Measurements from ENCODE around the gene CIDEC. TPM values are rescaled to one million over a fixed set of nuclear protein-coding genes. Genes with fewer than 3 reads are reported as not detected.

The CIDEC gene
- total and polyA plus RNA-seq, 2 of the 8 experiments (the other 6 are each of a cell fraction or from before 2014, with no cell fraction given) = not detected

GRCh38 chr3:9837701-9838582 lies 42.1 kb downstream of the CIDEC start:
- ChIA-PET CTCF (ENCODE audit: partially characterized antibody) (interaction anchor here (0.8 to 7.5 kb wide), 4 partner anchors 9 to 95 kb away, joined by 3 to 74 read pairs (median 4); no protein-coding TSS in a partner anchor), POLR2A (ENCODE audit: partially characterized antibody) (no interaction called here)
- H3K4me3 ChIP-seq (ENCODE audit: extremely low read depth in 1 of 4, insufficient read depth in 2 of 4, low read depth in 3 of 4, low read length in 4 of 4) = no peak overlapping the region
- 0 out of 7 replicates have a peak, but pooled peaks cover 0 to 4% (median 0%) of the 10 kb centered on the region in 4 experiments for H3K4me1 ChIP-seq (replicated peaks in 1 of 4; ENCODE audit: control insufficient read depth in 3 of 4, insufficient read depth in 4 of 4, low read length in 3 of 4)
- H3K56ac ChIP-seq (replicated peaks; ENCODE audit: insufficient read length, low read depth, low read length) = no peak overlapping the region
- no peak overlapping the region for H2BK15ac ChIP-seq (ENCODE audit: low read length)
- H3K79me1 ChIP-seq (ENCODE audit: low read depth, low read length) = no peaks in the 10 kb centered on the region
- no peak overlapping the region for H2BK12ac ChIP-seq (ENCODE audit: low read depth, low read length)
- H3K27ac ChIP-seq (ENCODE audit: low read depth, low read length) = no peak overlapping the region
- H3K14ac ChIP-seq (ENCODE audit: insufficient read length) = no peak overlapping the region
- no peak overlapping the region for H3K23ac ChIP-seq (ENCODE audit: insufficient read length)
- H2BK20ac ChIP-seq (ENCODE audit: low read length) = no peak overlapping the region
- no peak overlapping the region for H3K18ac ChIP-seq (ENCODE audit: extremely low read depth, low read length)
- WGBS, 2 experiments (ENCODE audit: extremely low coverage in 1 of 2, insufficient coverage in 1 of 2, insufficient read length in 1 of 2, insufficient replicate concordance in 2 of 2, low coverage in 1 of 2, low lambda C conversion rate in 2 of 2, missing lambda C conversion rate in 1 of 2) = 92% methylated on average over 12 of the region's 12 CpGs; no CpG with 5 or more reads in 1 of the 2 experiments
- H2BK5ac ChIP-seq (ENCODE audit: low read depth, low read length) = no peak overlapping the region
- peaks cover 0 to 11% of the 10 kb centered on the region in 2 experiments for H4K20me1 ChIP-seq (replicated peaks in 1 of 2; ENCODE audit: control insufficient read depth in 1 of 2, insufficient read depth in 2 of 2, low read length in 2 of 2)
- no peak overlapping the region for H4K5ac ChIP-seq (ENCODE audit: insufficient read length, low read depth, low read length)
- no peaks in the 10 kb centered on the region for H3K27me3 ChIP-seq (replicated peaks in 1 of 4; ENCODE audit: control insufficient read depth in 3 of 4, extremely low read depth in 1 of 4, insufficient read depth in 3 of 4, low read length in 3 of 4)
- no peak overlapping the region for H3K4ac ChIP-seq (replicated peaks; ENCODE audit: insufficient read length, low read depth, low read length)
- no peak overlapping the region for H3K4me2 ChIP-seq (ENCODE audit: insufficient read depth in 1 of 2, low read depth in 2 of 2, low read length in 2 of 2)
- no peak overlapping the region for H2AFZ ChIP-seq (ENCODE audit: low read length)
- H3K9ac ChIP-seq (replicated peaks in 1 of 4; ENCODE audit: extremely low read depth in 1 of 4, low read depth in 3 of 4, low read length in 3 of 4) = no peak overlapping the region
- H4K8ac ChIP-seq (ENCODE audit: extremely low read depth, insufficient read depth, low read length) = no peak overlapping the region; the same call in 1 of the 2 replicates
- no peaks in the 10 kb centered on the region for H3K9me3 ChIP-seq (ENCODE audit: insufficient read depth in 2 of 2, low read depth in 1 of 2, low read length in 1 of 2)
- no peak for DNase-seq (ENCODE audit: low read depth in 1 of 2, low spot score in 2 of 2)
- no peak for FAIRE-seq
- H3K23me2 ChIP-seq (ENCODE audit: low read depth, low read length) = peaks cover 2% of the 10 kb centered on the region; the same call in 1 of the 2 replicates
- H4K91ac ChIP-seq (replicated peaks; ENCODE audit: insufficient read length, low read length) = no peak overlapping the region
- H2BK120ac ChIP-seq (replicated peaks; ENCODE audit: low read depth, low read length) = no peak overlapping the region
- H2AK5ac ChIP-seq (ENCODE audit: low read depth, low read length) = no peak overlapping the region
- H3K79me2 ChIP-seq (ENCODE audit: control insufficient read depth in 1 of 2, insufficient read depth in 2 of 2, low read length in 2 of 2) = no peaks in the 10 kb centered on the region
- peaks cover 3 to 37% (median 18%) of the 10 kb centered on the region in 4 experiments; a peak in 7 of 8 replicates for H3K36me3 ChIP-seq (ENCODE audit: control insufficient read depth in 2 of 4, insufficient read depth in 4 of 4, low read length in 3 of 4)
- TF ChIP-seq KDM4A (IDR thresholded peaks at IDR 0.05; ENCODE audit: low read depth, low read length, severe bottlenecking) (no peak), CBX8 (IDR thresholded peaks at IDR 0.05; ENCODE audit: borderline replicate concordance, low read depth, low read length) (no peak), SIRT6 (IDR thresholded peaks at IDR 0.05; ENCODE audit: low read length) (no peak), POU5F1 (IDR thresholded peaks at IDR 0.05; ENCODE audit: low read depth, low read length) (no peak), RBBP5 (IDR thresholded peaks at IDR 0.05; ENCODE audit: borderline replicate concordance, low read depth, low read length) (no peak), HDAC6 (IDR thresholded peaks at IDR 0.05; ENCODE audit: low read depth, low read length) (no peak), CHD2 (IDR thresholded peaks at IDR 0.05; ENCODE audit: low read length) (no peak), CTCF (IDR thresholded peaks at IDR 0.05; ENCODE audit: control extremely low read depth in 1 of 3, insufficient read depth in 1 of 3, low read depth in 1 of 3, low read length in 3 of 3) (no peak), ATF3 (IDR thresholded peaks at IDR 0.05; ENCODE audit: insufficient read depth, low read depth, low read length) (no peak)

Data from H1 (cell line).